ENCODE results near the gene NMT1. TPM values are rescaled to one million over a fixed set of nuclear protein-coding genes. Genes with fewer than 3 reads are reported as not detected.
A peak's percentile ranks its signal among the peaks of the same experiment; 100 is the strongest.

NMT1 gene
- total RNA-seq, 1 experiment from 2014 or later = 152 TPM

GRCh38 chr17:45107293-45108010, 46.3 kb downstream of the NMT1 start (continued):
- TF ChIP-seq FOXP4 (CRISPR knock-in tag; IDR thresholded peaks at IDR 0.05) (no peak), PREB (CRISPR knock-in tag; IDR thresholded peaks at IDR 0.05; ENCODE audit: borderline replicate concordance) (no peak), RORB (CRISPR knock-in tag; IDR thresholded peaks at IDR 0.05) (no peak), CREB1 (CRISPR knock-in tag; IDR thresholded peaks at IDR 0.05) (no peak), OVOL2 (CRISPR knock-in tag; IDR thresholded peaks at IDR 0.05; ENCODE audit: borderline replicate concordance) (no peak), ETV6 (CRISPR knock-in tag; IDR thresholded peaks at IDR 0.05) (no peak), SP1 (CRISPR knock-in tag; conservative IDR thresholded peaks at IDR 0.05) (no peak), ZMAT4 (CRISPR knock-in tag; IDR thresholded peaks at IDR 0.05) (no peak), SMAD3 (CRISPR knock-in tag; IDR thresholded peaks at IDR 0.05; ENCODE audit: borderline replicate concordance) (no peak), ESRRA (CRISPR knock-in tag; IDR thresholded peaks at IDR 0.05; ENCODE audit: borderline replicate concordance) (no peak), ATF6 (CRISPR knock-in tag; IDR thresholded peaks at IDR 0.05) (no peak)

GRCh38 chr17:45108051-45108450, 46.9 kb downstream of the NMT1 start:
- DNase-seq (ENCODE audit: low spot score) (no peak), ATAC-seq (no peak)
- no peaks in the 10 kb centered on the region for H3K27me3 Mint-ChIP-seq (ENCODE audit: low read depth)
- ChIA-PET CTCF (interaction anchor here (1.4 to 3.4 kb wide), 4 partner anchors 9 to 27 kb away, joined by 5 to 26 read pairs (median 16); partner anchors contain the start of genes ACBD4 and PLCD3), POLR2A (no interaction called here)
- H3K9me3 Mint-ChIP-seq = no peaks in the 10 kb centered on the region
- TF ChIP-seq SP1 (CRISPR knock-in tag; conservative IDR thresholded peaks at IDR 0.05) = no peak
- no peak for TF ChIP-seq STAT6 (CRISPR knock-in tag; conservative IDR thresholded peaks at IDR 0.05; ENCODE audit: low read depth)
- TF ChIP-seq RELA (CRISPR knock-in tag; IDR thresholded peaks at IDR 0.05; ENCODE audit: borderline replicate concordance) = no peak
- no peak for TF ChIP-seq FOXK1 (CRISPR knock-in tag; IDR thresholded peaks at IDR 0.05)
- no peak for TF ChIP-seq ZNF317 (CRISPR knock-in tag; IDR thresholded peaks at IDR 0.05; ENCODE audit: borderline replicate concordance, low read depth)
- no peak for TF ChIP-seq TEAD1 (CRISPR knock-in tag; IDR thresholded peaks at IDR 0.05)
- no peak for TF ChIP-seq ATF6 (CRISPR knock-in tag; IDR thresholded peaks at IDR 0.05)
- no peak for TF ChIP-seq HMGA2 (CRISPR knock-in tag; IDR thresholded peaks at IDR 0.05)
- no peak for TF ChIP-seq FOXP4 (CRISPR knock-in tag; IDR thresholded peaks at IDR 0.05)
- peak overlapping the region; percentile 65 for H3K27ac Mint-ChIP-seq
- H3K36me3 Mint-ChIP-seq = peaks cover 41% of the 10 kb centered on the region
- H3K4me1 Mint-ChIP-seq = no peaks in the 10 kb centered on the region
- H3K4me3 Mint-ChIP-seq = no peak overlapping the region
